Activated CD4-positive, alpha-beta T cell treated with anti-CD3 and anti-CD28 coated beads, Interleukin-2, amount 10 ng/mL, durations not matched to agents 24 days and 14 days (primary cell): ENCODE measurements around the gene UBAP2. TPM values are rescaled to one million over a fixed set of nuclear protein-coding genes. Genes with fewer than 3 reads are reported as not detected.
"Not testable (repeated sequence)": the region's sequence is repeated elsewhere in the genome, so short reads cannot be mapped to it uniquely, and the experiment has no call there.

Experiments used
- DNase-seq: peaks from one replicate; pipeline ENCODE4 v3.0.0; 2022
- H3K27ac Mint-ChIP-seq: one replicate; pipeline ENCODE4 v1.8.0; 2022; ENCODE audit warnings: mild to moderate bottlenecking, mixed read lengths
- H3K27me3 Mint-ChIP-seq: one replicate; pipeline ENCODE4 v1.8.0; 2022; ENCODE audit warnings: mixed read lengths
- H3K36me3 Mint-ChIP-seq: one replicate; pipeline ENCODE4 v1.8.0; 2022; ENCODE audit warnings: low read depth, mild to moderate bottlenecking, mixed read lengths
- H3K4me1 Mint-ChIP-seq: one replicate; pipeline ENCODE4 v1.8.0; 2021; ENCODE audit warnings: mixed read lengths
- H3K4me3 Mint-ChIP-seq: one replicate; pipeline ENCODE4 v1.8.0; 2022; ENCODE audit warnings: mild to moderate bottlenecking, moderate library complexity, mixed read lengths
- H3K9me3 Mint-ChIP-seq: one replicate; pipeline ENCODE4 v1.8.0; 2021; ENCODE audit warnings: mixed read lengths
- intact Hi-C: fragments of 100-400 bp; cut with micrococcal nuclease; formaldehyde crosslinking; loops from one replicate; pipeline ENCODE4 v1.15.1; 2023
- total RNA-seq: library from RNA; stranded (reverse); gene quantifications from 2 replicates; pipeline ENCODE4 v1.2.3, GENCODE V29; 2022

UBAP2 gene
- total RNA-seq, 1 donor from 2014 or later, result 55.6 TPM

DNA sequence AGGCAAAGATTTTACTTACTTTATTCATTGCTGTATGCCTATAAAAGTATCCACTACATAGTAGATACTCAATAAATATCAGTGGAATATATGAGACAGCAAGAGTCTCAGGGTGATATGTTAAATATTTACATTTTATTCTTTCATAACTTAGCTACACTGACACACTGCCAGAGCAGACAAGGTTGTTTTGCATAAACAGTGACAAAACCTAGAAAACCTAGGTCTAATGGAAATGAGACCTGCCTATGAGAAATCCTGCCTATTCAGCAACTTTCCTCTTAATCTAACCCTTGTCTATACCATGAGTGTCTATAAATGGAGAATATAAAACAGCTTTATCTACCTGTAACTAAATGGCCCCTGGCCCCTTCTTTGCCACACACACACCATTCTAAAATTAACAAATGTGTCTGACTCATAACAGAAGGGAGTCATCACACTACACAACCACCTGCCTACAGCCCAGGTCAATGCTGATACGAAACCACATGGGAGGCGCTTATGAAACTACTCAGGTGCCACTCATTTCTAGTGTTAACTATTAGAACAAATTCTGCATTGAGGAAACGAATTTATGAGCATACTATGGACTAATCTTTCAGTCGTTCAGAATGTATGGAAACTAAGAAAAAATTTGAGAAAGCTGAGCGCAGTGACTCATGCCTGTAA, 60.3 kb downstream of the UBAP2 start:
- DNase-seq, result no peak
- H3K4me1 Mint-ChIP-seq, result peaks cover 11% of the 10 kb centered on the region
- H3K9me3 Mint-ChIP-seq, result no peaks in the 10 kb centered on the region
- H3K4me3 Mint-ChIP-seq, result no peak overlapping the region
- peaks cover 29% of the 10 kb centered on the region for H3K36me3 Mint-ChIP-seq
- intact Hi-C loops, result no loop called here
- peak overlapping the region; percentile 42 for H3K27ac Mint-ChIP-seq
- no peaks in the 10 kb centered on the region for H3K27me3 Mint-ChIP-seq

DNA sequence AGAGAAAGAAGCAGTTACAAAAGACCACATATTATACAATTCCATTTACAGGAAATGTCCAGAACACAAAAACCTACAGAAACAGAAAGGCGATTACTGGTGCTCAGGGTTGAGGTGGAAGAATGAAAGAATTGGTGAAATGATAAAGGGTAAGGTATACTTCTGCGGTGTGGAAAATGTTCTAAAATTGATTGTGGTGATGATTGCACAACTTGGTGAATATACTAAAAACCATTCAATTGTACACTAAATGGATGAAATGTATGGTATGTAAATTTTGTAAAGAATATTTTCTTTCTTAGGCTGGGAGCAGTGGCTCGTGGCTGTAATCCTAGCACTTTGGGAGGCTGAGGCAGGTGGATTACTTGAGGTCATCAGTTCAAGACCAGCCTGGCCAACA, 72.3 kb downstream of the UBAP2 start:
- no peak for DNase-seq
- Mint-ChIP-seq H3K27ac (no peak overlapping the region), H3K27me3 (no peaks in the 10 kb centered on the region), H3K4me1 (no peaks in the 10 kb centered on the region), H3K36me3 (peaks cover 34% of the 10 kb centered on the region), H3K9me3 (no peaks in the 10 kb centered on the region), H3K4me3 (no peak overlapping the region)
- intact Hi-C loops, result no loop called here

DNA sequence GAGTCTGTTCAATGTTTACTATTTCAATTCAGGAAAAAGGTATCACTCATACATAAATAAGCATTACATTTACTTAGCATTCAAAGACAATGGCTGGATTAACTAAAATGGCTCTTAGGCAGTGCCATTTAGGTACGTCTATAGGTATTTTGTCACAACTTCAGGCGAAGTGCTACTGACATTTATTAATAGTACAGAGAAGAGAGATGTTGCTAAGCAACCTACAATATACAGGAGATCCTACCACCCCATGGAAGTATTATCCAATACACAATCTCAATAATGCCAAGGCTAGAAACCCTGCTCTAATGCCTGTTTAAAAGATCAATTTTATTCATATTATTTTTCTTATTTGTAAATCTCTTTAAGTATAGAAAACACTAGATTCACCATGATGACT, 76.0 kb downstream of the UBAP2 start:
- intact Hi-C loops, result no loop called here
- no peaks in the 10 kb centered on the region for H3K4me1 Mint-ChIP-seq
- no peaks in the 10 kb centered on the region for H3K9me3 Mint-ChIP-seq
- no peak for DNase-seq
- H3K4me3 Mint-ChIP-seq, result no peak overlapping the region
- no peaks in the 10 kb centered on the region for H3K27me3 Mint-ChIP-seq
- peaks cover 42% of the 10 kb centered on the region for H3K36me3 Mint-ChIP-seq
- H3K27ac Mint-ChIP-seq, result no peak overlapping the region

DNA sequence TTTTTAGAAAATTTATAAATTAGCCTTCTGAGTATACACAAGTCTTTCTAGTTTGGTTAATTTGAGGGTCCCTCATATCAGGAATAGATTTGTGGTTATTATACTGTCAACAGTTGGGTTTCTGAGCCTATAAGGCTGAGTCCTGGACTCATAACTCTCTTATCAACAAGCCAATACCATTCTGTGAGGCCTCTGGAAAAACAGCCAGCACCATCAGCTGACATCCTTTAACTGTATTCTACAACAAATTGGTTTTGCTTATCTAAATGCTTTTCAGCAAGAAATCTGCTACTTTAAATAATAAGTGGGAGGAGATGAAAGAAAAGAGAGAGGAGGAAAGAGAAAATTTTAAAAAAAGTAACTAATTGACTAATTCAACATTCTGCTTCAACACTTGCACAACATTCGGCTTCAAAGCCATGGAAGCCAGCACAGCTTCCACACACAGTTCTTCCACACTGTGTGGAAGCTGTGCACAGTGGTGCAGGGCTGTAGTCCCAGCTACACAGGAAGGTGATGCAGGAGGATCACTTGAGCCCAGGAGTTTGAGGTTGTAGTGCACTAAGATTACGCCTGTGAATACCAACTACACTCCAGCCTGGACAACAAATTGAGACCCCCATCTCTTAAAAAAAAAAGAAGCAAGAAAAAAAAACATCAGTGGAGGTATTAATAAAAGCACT, 84.5 kb downstream of the UBAP2 start:
- Mint-ChIP-seq H3K36me3 (peaks cover 33% of the 10 kb centered on the region), H3K4me3 (no peak overlapping the region), H3K4me1 (peaks cover 3% of the 10 kb centered on the region), H3K27ac (no peak overlapping the region), H3K27me3 (no peaks in the 10 kb centered on the region), H3K9me3 (no peaks in the 10 kb centered on the region)
- intact Hi-C loops, result no loop called here
- no peak for DNase-seq

DNA sequence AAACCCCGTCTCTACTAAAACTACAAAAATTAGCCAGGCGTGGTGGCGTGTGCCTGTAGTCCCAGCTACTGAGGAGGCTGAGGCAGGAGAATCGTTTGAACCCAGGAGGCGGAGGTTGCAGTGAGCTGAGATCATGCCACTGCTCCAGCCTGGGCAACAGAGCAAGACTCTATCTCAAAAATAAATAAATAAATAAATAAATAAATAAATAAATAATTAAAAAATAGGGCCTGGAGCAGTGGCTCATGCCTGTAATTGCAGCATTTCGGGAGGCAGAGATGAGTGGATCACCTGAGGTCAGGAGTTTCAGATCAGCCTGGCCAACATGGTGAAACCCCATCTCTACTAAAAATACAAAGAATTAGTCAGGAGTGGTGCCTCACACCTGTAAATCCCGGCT, 86.2 kb downstream of the UBAP2 start:
- H3K27me3 Mint-ChIP-seq, H3K4me1 Mint-ChIP-seq, intact Hi-C loops, H3K9me3 Mint-ChIP-seq, H3K27ac Mint-ChIP-seq, H3K4me3 Mint-ChIP-seq, DNase-seq: not testable (repeated sequence)
- peaks cover 28% of the 10 kb centered on the region for H3K36me3 Mint-ChIP-seq

DNA sequence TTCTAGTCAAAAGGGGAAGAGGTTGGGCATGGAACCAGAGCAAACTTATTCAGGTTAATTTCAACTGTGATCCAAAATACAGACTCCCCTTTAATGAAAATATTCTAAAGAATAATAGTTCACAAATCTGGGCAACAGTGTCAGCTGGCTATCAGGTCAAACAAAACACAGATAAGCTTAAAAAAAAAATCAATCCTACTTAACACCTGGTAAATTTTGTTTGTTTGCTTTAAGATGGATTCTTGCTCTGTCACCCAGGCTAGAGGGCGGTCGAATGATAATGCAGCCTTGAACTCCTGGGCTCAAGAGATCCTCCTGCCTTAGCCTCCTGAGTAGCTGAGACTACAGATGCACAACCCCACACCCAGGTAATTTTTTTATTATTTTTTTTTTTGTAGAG, 89.0 kb downstream of the UBAP2 start:
- no peaks in the 10 kb centered on the region for H3K9me3 Mint-ChIP-seq
- H3K4me1 Mint-ChIP-seq, result peaks cover 3% of the 10 kb centered on the region
- peaks cover 36% of the 10 kb centered on the region for H3K36me3 Mint-ChIP-seq
- H3K4me3 Mint-ChIP-seq, result no peak overlapping the region
- H3K27me3 Mint-ChIP-seq, result no peaks in the 10 kb centered on the region
- DNase-seq, result no peak
- no peak overlapping the region for H3K27ac Mint-ChIP-seq
- intact Hi-C loops, result no loop called here

DNA sequence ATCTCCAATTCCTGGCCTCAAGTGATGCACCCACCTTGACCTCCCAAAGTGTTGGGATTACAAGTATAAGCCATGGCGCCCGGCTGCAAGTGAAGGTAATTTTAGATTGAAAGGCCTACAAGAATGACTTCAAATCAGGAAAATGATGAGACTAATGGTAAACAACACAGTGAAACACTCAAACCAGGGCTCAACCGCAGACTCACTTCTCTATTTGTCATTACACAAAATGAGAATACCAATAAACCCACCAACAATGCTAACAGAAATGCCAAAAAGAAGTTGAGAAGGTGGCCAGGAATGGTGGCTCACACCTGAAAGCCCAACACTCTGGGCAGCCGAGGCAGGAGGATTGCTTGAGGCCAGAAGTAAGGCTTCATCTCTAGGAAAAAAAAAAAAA, 92.1 kb downstream of the UBAP2 start:
- no peaks in the 10 kb centered on the region for H3K9me3 Mint-ChIP-seq
- no peak overlapping the region for H3K4me3 Mint-ChIP-seq
- intact Hi-C loops, result no loop called here
- no peaks in the 10 kb centered on the region for H3K4me1 Mint-ChIP-seq
- H3K27me3 Mint-ChIP-seq, result no peaks in the 10 kb centered on the region
- H3K36me3 Mint-ChIP-seq, result peaks cover 45% of the 10 kb centered on the region
- H3K27ac Mint-ChIP-seq, result no peak overlapping the region
- DNase-seq, result no peak

DNA sequence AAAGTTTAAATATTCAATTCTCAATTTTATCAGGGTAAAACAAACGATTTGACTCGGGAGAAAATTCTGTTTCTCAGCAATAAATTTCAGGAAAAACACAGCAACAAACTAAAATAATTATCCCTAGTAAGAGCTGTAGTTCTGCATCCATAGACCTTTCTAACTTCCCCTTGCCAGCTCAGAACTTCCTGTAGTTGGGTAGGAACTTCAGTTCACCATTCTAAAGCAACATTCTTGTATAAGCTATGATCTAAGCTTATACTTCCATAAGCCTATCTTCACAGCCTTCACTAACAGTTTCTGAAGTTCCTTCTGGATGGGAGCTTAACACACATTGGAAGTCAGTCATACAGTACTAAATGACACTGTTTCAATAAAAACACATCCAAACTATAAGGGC, 96.6 kb downstream of the UBAP2 start:
- Mint-ChIP-seq H3K27me3 (no peaks in the 10 kb centered on the region), H3K36me3 (peaks cover 47% of the 10 kb centered on the region), H3K4me1 (no peaks in the 10 kb centered on the region), H3K4me3 (no peak overlapping the region), H3K9me3 (no peaks in the 10 kb centered on the region), H3K27ac (no peak overlapping the region)
- no peak for DNase-seq
- intact Hi-C loops, result no loop called here

DNA sequence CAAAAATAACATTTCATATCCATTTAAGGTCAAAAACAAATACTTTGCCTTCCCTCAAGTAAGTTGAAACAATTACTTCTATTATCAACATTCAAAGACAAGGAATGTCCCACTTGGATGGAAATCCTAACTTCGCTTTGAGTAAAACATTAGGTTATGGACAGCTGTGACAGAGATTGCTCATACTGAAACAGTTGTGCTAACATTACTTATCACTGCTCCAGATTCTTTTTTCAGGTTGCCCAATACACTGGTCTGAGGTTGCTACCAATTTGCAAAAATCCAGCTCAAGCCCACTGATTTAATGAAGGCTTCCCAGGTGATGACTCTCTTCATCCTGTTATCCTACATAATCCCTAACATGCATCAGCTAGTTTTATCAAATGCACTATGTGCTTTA, 98.3 kb downstream of the UBAP2 start:
- no peaks in the 10 kb centered on the region for H3K4me1 Mint-ChIP-seq
- H3K4me3 Mint-ChIP-seq, result no peak overlapping the region
- no peak for DNase-seq
- H3K36me3 Mint-ChIP-seq, result peaks cover 51% of the 10 kb centered on the region
- no peak overlapping the region for H3K27ac Mint-ChIP-seq
- intact Hi-C loops, result no loop called here
- no peaks in the 10 kb centered on the region for H3K27me3 Mint-ChIP-seq
- H3K9me3 Mint-ChIP-seq, result no peaks in the 10 kb centered on the region

DNA sequence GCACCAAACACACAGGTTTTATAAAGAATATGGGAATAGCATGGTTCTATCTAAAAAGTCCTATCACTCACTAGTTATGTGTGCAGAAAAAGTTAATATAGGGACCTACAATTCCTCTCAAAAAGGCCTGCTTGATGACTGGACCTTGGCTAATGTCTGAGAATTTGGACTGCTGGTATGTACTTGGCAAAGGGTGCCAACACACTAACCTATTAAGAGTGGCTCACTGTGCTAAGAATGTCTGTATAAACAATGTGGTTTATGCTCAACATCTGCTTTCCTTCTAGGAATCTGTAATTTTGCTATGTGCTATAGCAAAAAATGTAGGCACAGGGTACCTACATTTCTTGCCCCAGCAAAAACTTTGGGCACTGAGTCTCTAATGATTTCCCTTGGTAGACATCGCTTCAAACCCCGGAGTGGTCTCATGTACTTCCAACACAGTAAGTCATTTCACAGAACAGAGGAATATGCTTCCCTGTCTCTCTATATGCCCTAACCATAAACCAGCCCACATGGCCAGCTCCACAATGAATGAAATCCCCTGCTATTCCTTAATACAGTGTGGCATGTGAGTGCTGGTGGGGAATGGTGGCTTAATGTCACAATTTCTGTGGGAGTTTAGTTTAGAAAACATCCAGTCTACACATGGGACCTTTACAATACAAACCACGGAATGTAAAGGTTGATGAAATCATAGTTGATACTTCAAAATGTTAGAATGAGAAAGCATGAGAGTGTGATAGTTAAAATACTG, 101.7 kb downstream of the UBAP2 start:
- Mint-ChIP-seq H3K27ac (no peak overlapping the region), H3K9me3 (no peaks in the 10 kb centered on the region), H3K4me1 (no peaks in the 10 kb centered on the region), H3K36me3 (peaks cover 52% of the 10 kb centered on the region), H3K27me3 (no peaks in the 10 kb centered on the region), H3K4me3 (no peak overlapping the region)
- no peak for DNase-seq
- intact Hi-C loops, result no loop called here

DNA sequence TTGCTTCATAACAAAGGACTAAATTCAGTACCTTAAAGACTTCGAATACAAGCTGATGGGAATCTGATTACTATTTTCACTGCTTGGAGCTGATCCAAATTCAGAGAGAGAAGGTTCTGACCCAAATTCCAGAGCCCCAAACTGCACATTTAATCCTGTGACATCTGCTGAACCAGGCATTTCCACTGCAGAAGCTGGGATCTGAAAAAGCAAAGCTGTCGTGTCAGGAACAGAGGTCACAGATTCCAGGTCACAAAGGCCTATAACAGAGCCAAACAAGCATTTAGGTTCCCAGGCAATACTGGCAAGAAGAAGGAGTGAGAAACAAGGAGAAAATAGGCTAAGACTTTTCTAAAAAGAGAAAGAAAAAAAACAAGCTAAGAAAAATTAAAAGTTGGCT, 105.3 kb downstream of the UBAP2 start:
- Mint-ChIP-seq H3K27ac (no peak overlapping the region), H3K9me3 (no peaks in the 10 kb centered on the region), H3K4me1 (peaks cover 2% of the 10 kb centered on the region), H3K4me3 (no peak overlapping the region), H3K27me3 (no peaks in the 10 kb centered on the region), H3K36me3 (peaks cover 54% of the 10 kb centered on the region)
- intact Hi-C loops, result no loop called here
- no peak for DNase-seq

DNA sequence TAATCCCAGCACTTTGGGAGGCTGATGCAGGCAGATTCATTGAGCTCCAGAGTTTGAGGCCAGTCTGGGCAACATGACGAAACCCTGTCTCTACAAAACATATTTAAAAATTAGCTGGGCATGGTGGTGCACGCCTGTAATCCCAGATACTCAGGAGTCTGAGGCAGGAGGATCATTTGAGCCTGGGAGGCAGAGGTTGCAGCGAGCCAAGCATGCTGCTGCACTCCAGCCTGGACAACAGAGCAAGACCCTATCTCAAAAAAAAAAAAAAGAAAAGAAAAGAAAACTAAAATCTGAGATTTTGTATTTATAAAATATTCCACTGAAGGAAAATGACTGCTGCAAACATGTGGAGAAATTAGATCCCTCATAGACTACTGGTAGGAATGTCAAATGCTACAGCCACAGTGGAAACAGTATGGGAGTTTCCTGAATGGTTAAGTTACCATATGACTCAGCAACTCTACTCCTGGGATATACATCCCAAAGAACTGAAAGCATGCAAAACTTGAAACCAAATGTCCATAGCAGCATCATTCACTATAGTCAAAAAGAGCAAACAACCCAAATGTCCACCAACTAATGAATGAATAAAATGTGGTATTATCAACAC, 106.1 kb downstream of the UBAP2 start:
- Mint-ChIP-seq H3K36me3 (peaks cover 48% of the 10 kb centered on the region), H3K27me3 (no peaks in the 10 kb centered on the region), H3K27ac (no peak overlapping the region), H3K4me1 (peaks cover 2% of the 10 kb centered on the region), H3K9me3 (no peaks in the 10 kb centered on the region), H3K4me3 (no peak overlapping the region)
- intact Hi-C loops, result no loop called here
- no peak for DNase-seq

DNA sequence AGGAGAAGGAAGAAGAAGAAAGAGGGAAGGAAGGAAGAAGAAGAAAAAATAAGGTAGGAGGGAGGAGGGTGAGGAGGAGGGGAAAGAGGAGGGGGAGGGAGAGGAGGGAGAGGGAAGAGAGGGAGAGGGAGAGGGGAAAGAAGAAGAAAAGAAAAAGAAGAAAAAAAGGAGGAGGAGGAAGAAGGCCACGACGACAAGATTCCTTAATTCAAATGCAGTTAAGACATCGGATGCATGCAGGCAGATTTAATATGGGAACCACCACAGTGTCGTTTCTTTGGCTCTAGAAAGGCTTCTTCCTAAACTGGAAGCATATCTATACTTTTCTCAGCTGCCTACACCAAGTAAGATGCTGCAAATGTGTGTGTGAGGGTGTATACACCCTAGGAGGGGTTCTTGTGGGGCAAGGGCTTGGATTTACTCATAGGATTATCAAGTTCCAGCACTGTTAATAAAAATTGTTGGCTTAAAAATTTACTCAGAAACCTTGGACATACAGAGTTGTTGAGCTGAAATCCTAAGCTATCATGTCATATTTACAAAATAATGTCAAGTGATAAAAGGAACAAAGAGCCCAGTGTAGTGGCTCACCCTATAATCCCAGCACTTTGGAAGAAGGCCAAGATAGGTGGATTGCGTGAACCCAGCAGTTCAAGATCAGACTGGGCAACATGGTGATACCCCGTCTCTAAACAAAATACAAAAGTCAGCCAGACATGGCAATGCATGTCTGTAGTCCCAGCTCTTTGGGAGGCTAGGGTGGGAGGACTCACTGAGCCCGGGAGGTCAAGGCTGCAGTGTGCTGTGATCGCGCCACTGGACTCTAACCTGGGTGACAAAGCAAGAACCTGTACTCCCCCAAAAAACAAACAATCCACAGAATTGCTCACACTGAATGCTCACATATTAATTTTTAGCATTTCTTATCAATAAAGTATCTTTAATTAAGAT, 108.5 kb downstream of the UBAP2 start:
- Mint-ChIP-seq H3K9me3 (no peaks in the 10 kb centered on the region), H3K36me3 (peaks cover 50% of the 10 kb centered on the region), H3K27ac (no peak overlapping the region), H3K4me1 (peaks cover 2% of the 10 kb centered on the region), H3K27me3 (no peaks in the 10 kb centered on the region), H3K4me3 (no peak overlapping the region)
- intact Hi-C loops, result no loop called here
- DNase-seq, result no peak
